IMR-90 (cell line): ENCODE measurements around the gene APOB. TPM values are rescaled to one million over a fixed set of nuclear protein-coding genes. Genes with fewer than 3 reads are reported as not detected.

Experiments
- ATAC-seq: fragments of 200-7000 bp; cut with Tn5 transposase; 2 replicates; pipeline ENCODE4 v1.9.1; 2020; ENCODE audit warnings: low read depth, mild to moderate bottlenecking, moderate library complexity
- BruUV-seq: library from RNA; stranded (reverse); fragments of 400-500 nt; replicated peaks from 2 replicates; lab custom pipeline; 2021; lab: Mats Ljungman, UMichigan
- CTCF ChIA-PET: fragments of 300-600 bp; formaldehyde crosslinking; extraction: SDS; loops from one replicate; lab custom pipeline; 2021; ENCODE audit warnings: antibody characterized with exemption; lab: Yijun Ruan, JAX
- POLR2A ChIA-PET: fragments of 300-600 bp; sonication (Branson Sonifier 250); formaldehyde crosslinking; loops from one replicate; lab custom pipeline; 2022; ENCODE audit warnings: antibody characterized with exemption; ENCODE audit not compliant: unreplicated experiment; lab: Charles Lee
- DNase-seq: peaks from one replicate; pipeline ENCODE4 v3.0.0; 2013
- H2AFZ ChIP-seq: replicated peaks from 2 replicates; pipeline ENCODE3; 2013; ENCODE audit warnings: low read length, mild to moderate bottlenecking; ENCODE audit not compliant: poor library complexity
- H2AK5ac ChIP-seq: 2 replicates; pipeline ENCODE4 v1.6.1; 2013; ENCODE audit warnings: low read depth, low read length, inconsistent platforms
- H2AK9ac ChIP-seq: replicated peaks from 2 replicates; pipeline ENCODE3; 2013; ENCODE audit warnings: mild to moderate bottlenecking, low read depth, low read length, moderate library complexity; ENCODE audit not compliant: poor library complexity
- H2BK120ac ChIP-seq: 2 replicates; pipeline ENCODE4 v1.6.1; 2013; ENCODE audit warnings: low read depth, low read length, inconsistent platforms
- H2BK15ac ChIP-seq: 3 replicates; pipeline ENCODE4 v1.6.1; 2013; ENCODE audit warnings: low read depth, low read length, inconsistent platforms
- H2BK20ac ChIP-seq: 2 replicates; pipeline ENCODE4 v1.6.1; 2013; ENCODE audit warnings: low read depth, mild to moderate bottlenecking, inconsistent platforms, low read length, moderate library complexity
- H2BK5ac ChIP-seq: 2 replicates; pipeline ENCODE4 v1.6.1; 2013; ENCODE audit warnings: mild to moderate bottlenecking, low read depth, low read length, inconsistent platforms; ENCODE audit not compliant: poor library complexity, severe bottlenecking
- H3K14ac ChIP-seq: replicated peaks from 2 replicates; pipeline ENCODE4 v1.6.1; 2013; ENCODE audit warnings: low read depth, low read length, inconsistent platforms
- H3K18ac ChIP-seq: 2 replicates; pipeline ENCODE4 v1.6.1; 2013; ENCODE audit warnings: low read depth, low read length, control low read depth
- H3K23ac ChIP-seq: 2 replicates; pipeline ENCODE4 v1.6.1; 2013; ENCODE audit warnings: low read depth, low read length, inconsistent platforms
- H3K27ac ChIP-seq: 2 replicates; pipeline ENCODE4 v1.5.1; 2013; ENCODE audit warnings: mild to moderate bottlenecking, control low read depth, low read length; ENCODE audit not compliant: insufficient read depth
- H3K27me3 ChIP-seq: 2 replicates; pipeline ENCODE4 v1.6.1; 2013; ENCODE audit warnings: low read length; ENCODE audit not compliant: control insufficient read depth, insufficient read depth
- H3K36me3 ChIP-seq: 2 replicates; pipeline ENCODE4 v1.6.1; 2013; ENCODE audit warnings: low read length, mixed read lengths; ENCODE audit not compliant: control insufficient read depth, insufficient read depth
- H3K4ac ChIP-seq: 2 replicates; pipeline ENCODE4 v1.6.1; 2013; ENCODE audit warnings: low read depth, low read length, inconsistent platforms
- H3K4me1 ChIP-seq: 2 replicates; pipeline ENCODE4 v1.6.1; 2013; ENCODE audit warnings: low read length, mixed read lengths; ENCODE audit not compliant: control insufficient read depth, insufficient read depth
- H3K4me2 ChIP-seq: 2 replicates; pipeline ENCODE4 v1.6.1; 2013; ENCODE audit warnings: low read depth, mild to moderate bottlenecking, control low read depth, low read length, moderate library complexity
- H3K4me3 ChIP-seq: 2 replicates; pipeline ENCODE4 v1.5.1; 2013; ENCODE audit warnings: low read depth, mild to moderate bottlenecking, control low read depth, low read length, moderate library complexity; ENCODE audit not compliant: insufficient read depth
- H3K56ac ChIP-seq: 2 replicates; pipeline ENCODE4 v1.6.1; 2013; ENCODE audit warnings: low read length, inconsistent platforms; ENCODE audit not compliant: insufficient read depth; ENCODE audit errors: extremely low read depth
- H3K79me1 ChIP-seq, 2 experiments: 2 replicates each; pipeline ENCODE4 v1.6.1; 2013; ENCODE audit warnings: low read length in 2 of 2, inconsistent platforms in 1 of 2, low read depth in 1 of 2
- H3K9ac ChIP-seq: 2 replicates; pipeline ENCODE4 v1.6.1; 2013; ENCODE audit warnings: low read depth, low read length, control low read depth
- H3K9me1 ChIP-seq: 2 replicates; pipeline ENCODE4 v1.6.1; 2013; ENCODE audit warnings: low read length, inconsistent platforms; ENCODE audit not compliant: insufficient read depth
- H3K9me3 ChIP-seq: 2 replicates; pipeline ENCODE4 v1.6.1; 2013; ENCODE audit warnings: low read length; ENCODE audit not compliant: control insufficient read depth, insufficient read depth
- H4K20me1 ChIP-seq: 2 replicates; pipeline ENCODE4 v1.6.1; 2013; ENCODE audit warnings: low read length, inconsistent platforms; ENCODE audit not compliant: insufficient read depth
- H4K5ac ChIP-seq: 2 replicates; pipeline ENCODE4 v1.6.1; 2013; ENCODE audit warnings: mild to moderate bottlenecking, low read depth, low read length, control low read depth
- H4K8ac ChIP-seq, 2 experiments: 2 replicates each; pipeline ENCODE4 v1.6.1; 2013; ENCODE audit warnings: low read depth in 2 of 2, low read length in 2 of 2, control low read depth in 1 of 2, inconsistent platforms in 1 of 2
- H4K91ac ChIP-seq: 2 replicates; pipeline ENCODE4 v1.6.1; 2013; ENCODE audit warnings: low read depth, low read length, inconsistent platforms; ENCODE audit not compliant: insufficient read depth
- BHLHE40 ChIP-seq: fragments of 150-350 bp; IDR thresholded peaks from 2 replicates; pipeline ENCODE4 v1.6.1; 2016; ENCODE audit warnings: mild to moderate bottlenecking, low read depth, low read length
- CEBPB ChIP-seq: IDR thresholded peaks from 2 replicates; pipeline ENCODE4 v1.6.1; 2012; ENCODE audit warnings: low read depth, low read length, improper control_type of control experiment
- CHD1 ChIP-seq: IDR thresholded peaks from 2 replicates; pipeline ENCODE4 v1.6.1; 2012; ENCODE audit warnings: low read depth, low read length, improper control_type of control experiment
- ELK1 ChIP-seq: fragments of 150-350 bp; IDR thresholded peaks from 2 replicates; pipeline ENCODE4 v1.6.1; 2016; ENCODE audit warnings: low read depth, mild to moderate bottlenecking, low read length, moderate library complexity, borderline replicate concordance
- FOS ChIP-seq: fragments of 150-350 bp; IDR thresholded peaks from 2 replicates; pipeline ENCODE4 v1.6.1; 2016; ENCODE audit warnings: low read depth, low read length
- MAFK ChIP-seq: IDR thresholded peaks from 2 replicates; pipeline ENCODE4 v1.6.1; 2012; ENCODE audit warnings: low read depth, low read length, improper control_type of control experiment
- MAZ ChIP-seq: IDR thresholded peaks from 2 replicates; pipeline ENCODE4 v1.6.1; 2012; ENCODE audit warnings: low read depth, mild to moderate bottlenecking, low read length, improper control_type of control experiment, moderate library complexity, borderline replicate concordance
- MXI1 ChIP-seq: IDR thresholded peaks from 2 replicates; pipeline ENCODE4 v1.6.1; 2012; ENCODE audit warnings: low read depth, mild to moderate bottlenecking, low read length, moderate library complexity, borderline replicate concordance
- POLR2A ChIP-seq: IDR thresholded peaks from 2 replicates; pipeline ENCODE4 v1.6.1; 2012; ENCODE audit warnings: mild to moderate bottlenecking, low read depth, low read length
- RCOR1 ChIP-seq: IDR thresholded peaks from 2 replicates; pipeline ENCODE4 v1.6.1; 2012; ENCODE audit warnings: mild to moderate bottlenecking, low read length, improper control_type of control experiment; ENCODE audit not compliant: insufficient replicate concordance
- RFX5 ChIP-seq: IDR thresholded peaks from 2 replicates; pipeline ENCODE4 v1.8.0; 2012; ENCODE audit warnings: low read depth, mild to moderate bottlenecking, low read length, moderate library complexity
- SMC3 ChIP-seq: fragments of 150-350 bp; IDR thresholded peaks from 2 replicates; pipeline ENCODE4 v1.6.1; 2016; ENCODE audit warnings: low read depth, mild to moderate bottlenecking, antibody characterized with exemption, low read length, moderate library complexity
- USF2 ChIP-seq: fragments of 150-350 bp; IDR thresholded peaks from 2 replicates; pipeline ENCODE4 v1.6.1; 2017; ENCODE audit warnings: mild to moderate bottlenecking, antibody characterized with exemption, low read length, low read depth
- WGBS, 2 experiments: methylation state at CpG; one replicate each; pipeline versions ENCODE4 v1.1.5 to v1.1.7; 2013; ENCODE audit warnings: missing lambda C conversion rate in 2 of 2; ENCODE audit not compliant: insufficient read length in 1 of 2; ENCODE audit errors: extremely low coverage in 2 of 2; 5-methylcytosine and 5-hydroxymethylcytosine counted together
- dilution Hi-C: fragments of 300-500 bp; cut with HindIII; formaldehyde crosslinking; loops from one replicate; pipeline ENCODE4 v1.14.3; 2018; ENCODE audit warnings: low sequenced_read_pairs; ENCODE audit not compliant: unreplicated experiment
- in situ Hi-C: fragments of 300-500 bp; cut with MboI; formaldehyde crosslinking; loops from 3 replicates; pipeline ENCODE4 v1.14.3; 2019; ENCODE audit warnings: low sequenced_read_pairs, inconsistent platforms, mixed read lengths
- intact Hi-C: fragments of 100-400 bp; cut with micrococcal nuclease; formaldehyde crosslinking; loops from 2 replicates; pipeline ENCODE4 v1.10.0; 2022
- polyA plus RNA-seq, 3 experiments: library from polyadenylated mRNA; depleted of rRNA; stranded (reverse); fragments of >200 nt; gene quantifications; 2 replicates each; pipeline ENCODE4 v1.2.3, GENCODE V29; 2012; ENCODE audit warnings: low replicate concordance in 1 of 3
- total RNA-seq: library from RNA; depleted of rRNA; stranded (reverse); fragments of >200 nt; gene quantifications from 2 replicates; pipeline ENCODE4 v1.2.3, GENCODE V29; 2012

Gene APOB
- total and polyA plus RNA-seq, 2 of the 4 experiments (the other 2 are of a cell fraction): under 0.01 TPM; not detected in 1

- TF ChIP-seq USF2: no peak
Observed at GRCh38 chr2:21041462-21041861, 2.4 kb downstream of the APOB start (continued).

- intact Hi-C loops (loop anchor here (5.0 to 10.0 kb wide), 3 partner anchors 274 to 1817 kb away; no protein-coding TSS in a partner anchor), dilution Hi-C loops (no loop called here), in situ Hi-C loops (no loop called here)
- no peak overlapping the region for H2AFZ ChIP-seq
- no peak overlapping the region for H3K4me3 ChIP-seq
- peaks cover 2% of the 10 kb centered on the region; the same call in 1 of the 2 replicates for H3K27me3 ChIP-seq
- H2BK120ac ChIP-seq: no peak overlapping the region
- H3K4me1 ChIP-seq: no peaks in the 10 kb centered on the region
- no peaks in the 10 kb centered on the region for H3K9me3 ChIP-seq
- no peak overlapping the region for H4K5ac ChIP-seq
- H4K20me1 ChIP-seq: no peaks in the 10 kb centered on the region
- no peak overlapping the region for H3K23ac ChIP-seq
- H4K91ac ChIP-seq: no peak overlapping the region
- H3K14ac ChIP-seq: no peak overlapping the region
- no peaks in the 10 kb centered on the region for H3K36me3 ChIP-seq
- H3K18ac ChIP-seq: no peak overlapping the region
- H3K27ac ChIP-seq: no peak overlapping the region
- no peak overlapping the region for H2AK5ac ChIP-seq
- no peak overlapping the region for H2AK9ac ChIP-seq
- H2BK5ac ChIP-seq: no peak overlapping the region
- no peak overlapping the region for H2BK15ac ChIP-seq
- no TSS peak for BruUV-seq
- no peak overlapping the region for H3K4ac ChIP-seq
- H3K9ac ChIP-seq: no peak overlapping the region
- no peak overlapping the region for H3K56ac ChIP-seq
- no peak for ATAC-seq
- H3K9me1 ChIP-seq: no peaks in the 10 kb centered on the region; the same call in 1 of the 2 replicates
- no peak overlapping the region for H4K8ac ChIP-seq
- ChIA-PET POLR2A (no interaction called here), CTCF (no interaction called here)
- H3K79me1 ChIP-seq: no peaks in the 10 kb centered on the region
- no peak overlapping the region for H2BK20ac ChIP-seq
- TF ChIP-seq RFX5 (no peak), CHD1 (no peak), MAZ (no peak), POLR2A (no peak), BHLHE40 (no peak), FOS (no peak), ELK1 (no peak), MAFK (no peak), RCOR1 (no peak), MXI1 (no peak), CEBPB (no peak), SMC3 (no peak)
- no peak for DNase-seq
- WGBS, 2 experiments: 80% methylated on average over 5 of the region's 14 CpGs; no CpG with 5 or more reads in 1 of the 2 experiments
- H3K4me2 ChIP-seq: no peak overlapping the region
Observed at GRCh38 chr2:21040468-21041377, 3.1 kb downstream of the APOB start.
